H9 (cell line): ENCODE measurements around the gene FAM13C. TPM values are rescaled to one million over a fixed set of nuclear protein-coding genes. Genes with fewer than 3 reads are reported as not detected.

Experiments used
- DNase-seq: peaks from one replicate; pipeline ENCODE4 v3.0.0-alpha.2; 2017
- H2AFZ ChIP-seq: one replicate; pipeline ENCODE4 v1.6.1; 2013; ENCODE audit warnings: mild to moderate bottlenecking, low read length, control low read depth, moderate library complexity
- H2AK5ac ChIP-seq: 2 replicates; pipeline ENCODE4 v1.6.1; 2013; ENCODE audit warnings: low read length, control low read depth, mixed read lengths; ENCODE audit not compliant: insufficient read length
- H2BK120ac ChIP-seq: one replicate; pipeline ENCODE4 v1.6.1; 2013; ENCODE audit warnings: low read depth, mild to moderate bottlenecking, low read length, control low read depth, inconsistent platforms; ENCODE audit not compliant: poor library complexity, severe bottlenecking
- H2BK12ac ChIP-seq: 2 replicates; pipeline ENCODE4 v1.6.1; 2013; ENCODE audit warnings: low read length, control low read depth, mixed read lengths, low read depth; ENCODE audit not compliant: insufficient read length
- H2BK15ac ChIP-seq: 2 replicates; pipeline ENCODE4 v1.6.1; 2013; ENCODE audit warnings: low read depth, low read length, control low read depth
- H2BK20ac ChIP-seq: one replicate; pipeline ENCODE4 v1.6.1; 2013; ENCODE audit warnings: low read depth, mild to moderate bottlenecking, low read length, control low read depth, inconsistent platforms; ENCODE audit not compliant: poor library complexity, severe bottlenecking
- H2BK5ac ChIP-seq: 2 replicates; pipeline ENCODE4 v1.6.1; 2013; ENCODE audit warnings: low read length, control low read depth, mixed read lengths; ENCODE audit not compliant: insufficient read length
- H3K14ac ChIP-seq: 2 replicates; pipeline ENCODE4 v1.6.1; 2013; ENCODE audit warnings: low read length, control low read depth; ENCODE audit not compliant: insufficient read depth
- H3K18ac ChIP-seq: 2 replicates; pipeline ENCODE4 v1.6.1; 2013; ENCODE audit warnings: low read depth, mild to moderate bottlenecking, mixed read lengths, low read length, control low read depth; ENCODE audit not compliant: insufficient read length
- H3K23ac ChIP-seq: 2 replicates; pipeline ENCODE4 v1.6.1; 2013; ENCODE audit warnings: low read length, control low read depth, mixed read lengths, low read depth; ENCODE audit not compliant: insufficient read length
- H3K23me2 ChIP-seq: 2 replicates; pipeline ENCODE4 v1.6.1; 2013; ENCODE audit warnings: low read depth, mild to moderate bottlenecking, mixed read lengths, low read length, control low read depth; ENCODE audit not compliant: insufficient read length, poor library complexity, severe bottlenecking
- H3K27ac ChIP-seq: 2 replicates; pipeline ENCODE4 v1.5.1; 2013; ENCODE audit warnings: low read length, control low read depth, mixed read lengths, low read depth; ENCODE audit not compliant: insufficient read length
- H3K27me3 ChIP-seq: 2 replicates; pipeline ENCODE4 v1.6.1; 2013; ENCODE audit warnings: low read length, control low read depth, inconsistent platforms; ENCODE audit not compliant: insufficient read depth
- H3K4ac ChIP-seq: 2 replicates; pipeline ENCODE4 v1.6.1; 2013; ENCODE audit warnings: low read depth, mild to moderate bottlenecking, control low read depth, inconsistent platforms, low read length, moderate library complexity
- H3K4me1 ChIP-seq: 2 replicates; pipeline ENCODE4 v1.6.1; 2013; ENCODE audit warnings: low read length, control low read depth, inconsistent platforms; ENCODE audit not compliant: insufficient read depth
- H3K4me2 ChIP-seq: 2 replicates; pipeline ENCODE4 v1.6.1; 2013; ENCODE audit warnings: low read length, control low read depth, mixed read lengths; ENCODE audit not compliant: insufficient read length, insufficient read depth
- H3K56ac ChIP-seq: 2 replicates; pipeline ENCODE4 v1.6.1; 2013; ENCODE audit warnings: low read depth, mild to moderate bottlenecking, mixed read lengths, low read length, control low read depth; ENCODE audit not compliant: insufficient read length
- H3K79me1 ChIP-seq: 2 replicates; pipeline ENCODE4 v1.6.1; 2013; ENCODE audit warnings: low read depth, mild to moderate bottlenecking, moderate library complexity, low read length, control low read depth, inconsistent platforms; ENCODE audit not compliant: insufficient read depth, poor library complexity, severe bottlenecking
- H3K79me2 ChIP-seq: 2 replicates; pipeline ENCODE4 v1.6.1; 2013; ENCODE audit warnings: low read length, control low read depth, inconsistent platforms; ENCODE audit not compliant: insufficient read depth
- H3K9ac ChIP-seq: 2 replicates; pipeline ENCODE4 v1.6.1; 2013; ENCODE audit warnings: low read length, control low read depth, mixed read lengths; ENCODE audit not compliant: insufficient read length; ENCODE audit errors: extremely low read depth
- H3K9me3 ChIP-seq: one replicate; pipeline ENCODE4 v1.6.1; 2013; ENCODE audit warnings: low read depth, low read length, inconsistent platforms; ENCODE audit not compliant: control insufficient read depth
- H3T11ph ChIP-seq: one replicate; pipeline ENCODE4 v1.6.1; 2013; ENCODE audit warnings: mild to moderate bottlenecking, low read length, control low read depth, inconsistent platforms
- H4K20me1 ChIP-seq: one replicate; pipeline ENCODE4 v1.6.1; 2013; ENCODE audit not compliant: control insufficient read depth, insufficient read length, insufficient read depth
- H4K5ac ChIP-seq: 2 replicates; pipeline ENCODE4 v1.6.1; 2013; ENCODE audit warnings: low read depth, mild to moderate bottlenecking, mixed read lengths, low read length, control low read depth; ENCODE audit not compliant: insufficient read length
- H4K8ac ChIP-seq: replicated peaks from 2 replicates; pipeline ENCODE4 v1.6.1; 2013; ENCODE audit warnings: low read length, control low read depth, mixed read lengths, low read depth; ENCODE audit not compliant: insufficient read length
- H4K91ac ChIP-seq: 2 replicates; pipeline ENCODE4 v1.6.1; 2013; ENCODE audit warnings: low read depth, mild to moderate bottlenecking, moderate library complexity, mixed read lengths, low read length, control low read depth; ENCODE audit not compliant: insufficient read length
- H3K27ac Mint-ChIP-seq, 3 experiments: 2 replicates in 2 of 3; 3 replicates in 1 of 3; pipeline ENCODE4 v1.8.0; 2020 to 2021; ENCODE audit warnings: mixed read lengths in 3 of 3, mild to moderate bottlenecking in 1 of 3, moderate library complexity in 1 of 3
- H3K27me3 Mint-ChIP-seq: 2 replicates; pipeline ENCODE4 v1.8.0; 2021; ENCODE audit warnings: low read depth, mild to moderate bottlenecking, moderate library complexity, mixed read lengths
- H3K36me3 Mint-ChIP-seq, 3 experiments: 2 replicates in 2 of 3; 3 replicates in 1 of 3; pipeline ENCODE4 v1.8.0; 2020 to 2021; ENCODE audit warnings: low read depth in 3 of 3, mixed read lengths in 3 of 3; ENCODE audit not compliant: insufficient read depth in 1 of 3
- H3K4me1 Mint-ChIP-seq, 2 experiments: 2 replicates each; pipeline ENCODE4 v1.8.0; 2020; ENCODE audit warnings: mixed read lengths in 2 of 2
- H3K4me3 Mint-ChIP-seq, 2 experiments: 2 replicates in 1 of 2; 3 replicates in 1 of 2; pipeline ENCODE4 v1.8.0; 2020 to 2021; ENCODE audit warnings: mild to moderate bottlenecking in 2 of 2, mixed read lengths in 2 of 2, moderate library complexity in 1 of 2
- H3K9me3 Mint-ChIP-seq, 2 experiments: 2 replicates in 1 of 2; 3 replicates in 1 of 2; pipeline ENCODE4 v1.8.0; 2020; ENCODE audit warnings: mild to moderate bottlenecking in 2 of 2, mixed read lengths in 2 of 2, moderate library complexity in 1 of 2
- WGBS: extraction: QIAGEN DNeasy Blood & Tissue Kit; methylation state at CpG from one replicate; pipeline ENCODE4 v1.1.7; 2013; ENCODE audit warnings: missing lambda C conversion rate, low lambda C conversion rate, mixed read lengths; ENCODE audit not compliant: insufficient read length; ENCODE audit errors: extremely low coverage; 5-methylcytosine and 5-hydroxymethylcytosine counted together
- total RNA-seq: library from RNA; stranded (reverse); gene quantifications from 2 replicates; pipeline ENCODE4 v1.2.1, GENCODE V29; 2021
- TF ChIP-seq, protein P1 (sequence below): fragments of 200-600 bp; sonication (generic); conservative IDR thresholded peaks from 3 replicates; pipeline ENCODE4 v1.8.0; 2021; ENCODE audit warnings: antibody characterized with exemption, mild to moderate bottlenecking

FAM13C gene
- total RNA-seq, 1 experiment from 2014 or later: 0.31 TPM

DNA sequence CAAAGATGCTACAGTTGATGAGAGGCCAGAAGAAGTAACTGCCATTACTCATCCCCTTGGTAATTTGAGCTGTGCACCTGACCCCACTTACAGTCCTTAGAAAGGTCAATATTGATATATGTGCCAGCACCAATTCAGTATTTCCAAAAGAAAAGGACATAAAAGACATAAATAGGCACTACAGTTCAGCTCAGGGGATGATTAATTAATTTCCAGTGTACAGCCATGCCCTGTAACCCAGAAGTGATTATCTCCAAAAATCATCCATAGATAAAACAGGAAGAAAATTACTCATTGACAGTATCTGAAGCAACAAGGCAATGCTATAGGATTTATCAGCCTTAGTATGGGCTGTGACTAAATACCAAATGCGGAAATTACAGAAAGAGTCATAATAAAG lies 103.5 kb downstream of the FAM13C start:
- Histone ChIP-seq H3K23ac (no peak overlapping the region), H3K23me2 (no peaks in the 10 kb centered on the region), H4K91ac (no peak overlapping the region), H3K4me1 (no peaks in the 10 kb centered on the region), H3K14ac (no peak overlapping the region), H3K9ac (no peak overlapping the region), H3K27ac (no peak overlapping the region), H2BK5ac (no peak overlapping the region), H2BK12ac (no peak overlapping the region), H2BK15ac (no peak overlapping the region), H3K4ac (no peak overlapping the region), H3K79me1 (no peaks in the 10 kb centered on the region), H3K18ac (no peak overlapping the region), H2BK20ac (no peak overlapping the region), H2AFZ (no peak overlapping the region), H2AK5ac (no peak overlapping the region), H3T11ph (no peak overlapping the region), H4K8ac (no peak overlapping the region), H2BK120ac (no peak overlapping the region), H3K56ac (no peak overlapping the region), H3K27me3 (no peaks in the 10 kb centered on the region), H3K4me2 (no peak overlapping the region), H3K79me2 (no peaks in the 10 kb centered on the region), H4K20me1 (no peaks in the 10 kb centered on the region), H3K9me3 (no peaks in the 10 kb centered on the region), H4K5ac (no peak overlapping the region)
- Mint-ChIP-seq H3K4me3 (no peak overlapping the region), H3K27ac (no peak overlapping the region), H3K9me3 (no peaks in the 10 kb centered on the region), H3K36me3 (no peaks in the 10 kb centered on the region), H3K4me1 (peaks cover 0 to 2% of the 10 kb centered on the region in 2 experiments; a peak in 1 of 4 replicates), H3K27me3 (no peaks in the 10 kb centered on the region)
- TF ChIP-seq, protein P1, sequence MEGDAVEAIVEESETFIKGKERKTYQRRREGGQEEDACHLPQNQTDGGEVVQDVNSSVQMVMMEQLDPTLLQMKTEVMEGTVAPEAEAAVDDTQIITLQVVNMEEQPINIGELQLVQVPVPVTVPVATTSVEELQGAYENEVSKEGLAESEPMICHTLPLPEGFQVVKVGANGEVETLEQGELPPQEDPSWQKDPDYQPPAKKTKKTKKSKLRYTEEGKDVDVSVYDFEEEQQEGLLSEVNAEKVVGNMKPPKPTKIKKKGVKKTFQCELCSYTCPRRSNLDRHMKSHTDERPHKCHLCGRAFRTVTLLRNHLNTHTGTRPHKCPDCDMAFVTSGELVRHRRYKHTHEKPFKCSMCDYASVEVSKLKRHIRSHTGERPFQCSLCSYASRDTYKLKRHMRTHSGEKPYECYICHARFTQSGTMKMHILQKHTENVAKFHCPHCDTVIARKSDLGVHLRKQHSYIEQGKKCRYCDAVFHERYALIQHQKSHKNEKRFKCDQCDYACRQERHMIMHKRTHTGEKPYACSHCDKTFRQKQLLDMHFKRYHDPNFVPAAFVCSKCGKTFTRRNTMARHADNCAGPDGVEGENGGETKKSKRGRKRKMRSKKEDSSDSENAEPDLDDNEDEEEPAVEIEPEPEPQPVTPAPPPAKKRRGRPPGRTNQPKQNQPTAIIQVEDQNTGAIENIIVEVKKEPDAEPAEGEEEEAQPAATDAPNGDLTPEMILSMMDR: no peak
- DNase-seq: no peak
- WGBS: no CpG with 5 or more reads among the region's 1 CpG
